ENCODE results near the gene IFIT1B.
"Not testable (repeated sequence)": the region's sequence is repeated elsewhere in the genome, so short reads cannot be mapped to it uniquely, and the experiment has no call there.

IFIT1B gene

DNA sequence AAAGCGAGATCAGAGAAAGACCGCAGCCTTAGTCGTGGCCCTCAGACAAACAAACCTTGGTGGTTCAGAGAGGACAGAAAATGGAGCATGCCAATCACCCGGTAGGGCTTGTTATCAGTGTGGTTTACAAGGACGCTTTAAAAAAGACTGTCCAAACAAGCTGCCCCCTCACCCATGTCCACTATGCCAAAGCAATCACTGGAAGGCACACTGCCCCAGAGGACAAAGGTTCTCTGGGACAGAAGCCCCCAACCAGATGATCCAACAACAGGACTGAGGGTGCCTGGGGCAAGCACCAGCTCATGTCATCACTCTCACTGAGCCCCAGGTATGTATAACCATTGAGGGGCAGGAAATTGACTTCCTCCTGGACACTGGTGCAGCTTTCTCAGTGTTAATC, 31.4 kb downstream of the IFIT1B start:
- DNase-seq (ENCODE audit: low read depth in 1 of 2, low spot score in 1 of 2), result not testable (repeated sequence)

DNA sequence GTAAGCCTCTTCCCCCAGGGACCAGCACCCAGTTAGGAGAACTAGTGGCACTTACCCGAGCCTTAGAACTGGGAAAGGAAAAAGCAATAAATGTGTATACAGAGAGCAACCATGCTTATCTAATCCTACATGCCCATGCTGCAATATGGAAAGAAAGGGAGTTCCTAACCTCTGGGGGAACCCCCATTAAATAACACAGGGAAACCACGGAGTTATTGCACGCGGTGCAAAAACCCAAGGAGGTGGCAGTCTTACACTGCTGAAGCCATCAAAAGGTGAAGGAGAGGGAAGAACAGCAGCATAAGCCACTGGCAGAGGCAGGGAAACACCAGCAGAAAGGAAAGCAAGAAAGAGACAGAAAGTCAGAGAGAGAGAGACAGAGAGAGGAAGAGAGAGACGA, 32.7 kb downstream of the IFIT1B start:
- not testable (repeated sequence) for DNase-seq (ENCODE audit: low read depth in 1 of 2, low spot score in 1 of 2)

DNA sequence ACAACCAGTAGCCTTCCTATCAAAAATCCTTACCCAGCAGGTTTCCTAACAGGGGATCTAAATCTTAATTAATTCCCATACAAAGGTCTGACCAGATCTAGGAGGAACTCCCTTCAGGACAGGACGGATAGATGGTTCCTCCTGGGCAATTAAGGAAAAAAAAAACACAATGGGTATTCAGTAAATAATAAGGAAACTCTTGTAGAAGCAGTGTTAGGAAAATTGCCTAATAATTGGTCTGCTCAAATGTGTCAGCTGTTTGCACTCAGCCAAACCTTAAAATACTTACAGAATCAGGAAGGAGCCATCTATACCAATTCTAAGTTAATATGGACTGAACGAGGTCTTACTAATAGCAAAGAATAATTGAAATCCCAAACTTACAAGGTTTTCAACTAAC, 33.3 kb downstream of the IFIT1B start:
- not testable (repeated sequence) for DNase-seq (ENCODE audit: low read depth in 1 of 2, low spot score in 1 of 2)

DNA sequence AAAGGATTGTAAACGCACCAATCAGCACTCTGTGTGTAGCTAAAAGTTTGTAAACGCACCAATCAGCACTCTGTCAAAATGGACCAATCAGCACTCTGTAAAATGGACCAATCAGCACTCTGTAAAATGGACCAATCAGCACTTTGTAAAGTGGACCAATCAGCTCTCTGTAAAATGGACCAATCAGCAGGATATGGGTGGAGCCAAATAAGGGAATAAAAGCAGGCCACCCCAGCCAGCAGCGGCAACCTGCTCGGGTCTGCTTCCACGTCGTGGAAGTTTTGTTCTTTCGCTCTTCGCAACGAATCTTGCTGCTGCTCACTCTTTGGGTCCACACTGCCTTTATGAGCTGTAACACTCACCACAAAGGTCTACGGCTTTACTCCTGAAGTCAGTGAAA, 34.4 kb downstream of the IFIT1B start:
- not testable (repeated sequence) for DNase-seq (ENCODE audit: low read depth in 1 of 2, low spot score in 1 of 2)

DNA sequence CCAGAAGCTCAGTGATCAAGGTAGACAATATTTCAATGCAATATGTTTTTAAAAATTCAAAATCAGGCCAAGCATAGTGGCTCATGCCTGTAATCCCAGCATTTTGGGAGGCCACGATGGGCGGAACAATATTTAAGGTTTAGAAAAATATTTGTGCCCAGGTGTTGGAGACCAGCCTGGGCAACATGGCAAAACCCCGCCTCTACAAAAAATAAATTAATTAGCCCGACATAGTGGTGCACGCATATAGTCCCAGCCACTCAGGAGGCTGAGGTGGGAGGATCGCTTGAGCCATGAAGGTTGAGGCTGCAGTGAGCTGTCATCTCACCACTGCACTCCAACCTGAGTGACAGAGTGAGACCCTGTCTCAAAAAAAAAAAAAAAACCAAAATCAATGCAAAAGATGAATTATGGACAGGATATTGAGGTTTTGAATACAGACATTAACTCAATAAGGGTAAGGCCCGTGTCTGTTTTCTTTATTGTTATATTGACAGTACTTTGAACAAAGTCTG, 35.6 kb downstream of the IFIT1B start:
- DNase-seq (ENCODE audit: low read depth in 1 of 2, low spot score in 1 of 2), result no peak

DNA sequence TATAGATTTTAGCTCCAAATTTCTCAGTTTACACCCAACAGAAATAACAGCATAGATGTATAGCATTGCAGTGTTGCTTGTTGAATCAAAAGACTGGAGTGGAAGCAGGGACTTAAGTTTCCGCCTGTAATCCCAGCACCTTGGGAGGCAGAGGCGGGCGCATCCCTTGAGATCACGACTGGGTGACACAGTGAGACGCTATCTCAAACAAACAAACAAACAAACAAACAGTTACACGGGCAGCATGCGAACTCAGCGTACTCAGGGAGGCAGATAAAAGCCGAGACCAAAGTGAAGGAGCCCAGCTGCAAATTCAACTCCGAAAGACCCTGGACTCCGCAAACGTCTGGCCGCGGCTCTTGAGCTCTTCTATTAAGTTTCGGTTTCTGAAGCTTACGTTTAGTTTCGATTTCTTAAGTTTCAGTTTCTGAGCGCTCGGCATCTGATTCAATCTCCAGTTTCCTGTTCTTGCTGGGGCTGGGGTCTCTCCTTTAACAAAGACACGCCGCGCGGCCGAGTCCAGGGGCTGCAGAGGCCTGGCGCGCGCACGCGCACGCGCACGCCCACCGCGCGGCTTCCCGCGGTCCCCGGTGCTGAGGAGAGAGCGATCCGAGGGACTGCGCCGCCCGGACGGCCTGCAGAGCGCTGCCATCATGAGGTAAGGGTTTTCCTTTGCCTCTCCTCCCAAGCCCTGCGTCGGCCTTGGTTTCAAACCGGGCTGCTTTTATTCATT, 36.5 kb downstream of the IFIT1B start, which contains the start of gene IFIT5:
Gene IFIT5 (plus strand): TSS at position 423 of the 733 bp plus-strand sequence. CDS start 231 bp downstream, at position 654.
- DNase-seq (ENCODE audit: low read depth in 1 of 2, low spot score in 1 of 2), result peak; percentile 40 to 44

DNA sequence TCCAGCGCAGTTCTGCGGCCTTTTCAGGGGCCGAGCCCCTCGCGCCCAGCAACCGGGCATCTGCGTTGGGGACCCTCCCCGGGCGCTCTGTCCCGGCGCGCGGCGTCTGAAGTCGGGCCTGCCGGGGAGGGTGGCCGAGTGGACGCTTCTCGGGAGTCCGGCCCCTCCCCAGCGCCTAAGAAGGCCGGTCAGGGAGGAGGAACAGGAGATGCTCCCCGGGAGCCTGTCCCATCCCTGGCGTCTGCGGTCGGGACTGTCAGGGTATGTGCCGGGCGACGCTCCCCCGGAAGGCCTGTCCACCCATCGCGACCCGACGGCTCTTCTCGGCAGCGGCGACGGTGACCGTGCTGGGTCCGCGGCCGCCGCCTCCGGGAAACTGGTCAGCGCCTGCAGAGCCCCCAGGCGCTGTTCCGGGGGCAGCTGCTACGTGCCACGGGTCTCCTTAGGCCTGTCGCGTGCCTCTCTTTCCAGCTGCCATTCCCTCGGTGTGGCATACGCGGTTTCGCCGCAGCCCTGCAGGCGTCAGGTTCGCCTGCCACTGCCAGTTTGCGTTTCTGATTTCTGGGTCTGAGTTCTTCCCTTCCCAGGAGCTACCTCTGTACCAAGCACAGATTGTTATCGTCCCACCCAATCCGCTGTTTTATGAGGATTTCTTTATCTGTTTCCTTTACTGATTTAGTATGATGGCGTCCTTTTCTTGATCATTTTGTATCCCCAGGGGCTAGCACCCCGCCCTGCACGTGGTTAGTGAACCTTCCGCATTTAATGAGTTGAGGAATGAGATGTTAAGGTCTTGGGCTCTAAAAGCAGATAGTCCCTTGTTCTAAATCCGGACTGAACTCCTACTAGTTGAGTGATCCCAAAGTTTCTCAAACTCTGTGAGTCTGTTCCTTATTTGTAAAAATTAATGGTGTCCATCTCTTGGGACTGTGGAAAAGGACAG, 37.3 kb downstream of the IFIT1B start:
- peak in 1 of 2 donors; percentile 14 for DNase-seq (ENCODE audit: low read depth in 1 of 2, low spot score in 1 of 2)

DNA sequence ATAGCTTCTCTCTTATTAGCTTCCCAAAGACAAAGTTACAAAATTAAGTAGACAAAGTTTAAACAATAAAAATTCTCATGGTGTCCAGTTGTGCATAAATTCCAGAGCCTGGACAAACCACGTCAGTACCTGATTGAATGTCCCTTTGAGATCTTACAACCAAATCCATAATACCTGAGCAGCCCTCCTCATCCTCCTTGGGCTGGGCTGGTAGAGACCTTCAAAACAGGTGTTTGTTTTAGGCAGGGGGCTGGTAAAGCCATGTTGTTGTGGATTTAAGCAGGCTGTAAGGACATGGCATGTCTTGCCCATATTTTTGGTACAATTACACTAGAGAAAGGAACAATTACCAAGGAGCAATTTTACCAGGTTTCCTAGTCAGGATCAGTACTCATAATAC, 38.6 kb downstream of the IFIT1B start:
- no peak for DNase-seq (ENCODE audit: low read depth in 1 of 2, low spot score in 1 of 2)

DNA sequence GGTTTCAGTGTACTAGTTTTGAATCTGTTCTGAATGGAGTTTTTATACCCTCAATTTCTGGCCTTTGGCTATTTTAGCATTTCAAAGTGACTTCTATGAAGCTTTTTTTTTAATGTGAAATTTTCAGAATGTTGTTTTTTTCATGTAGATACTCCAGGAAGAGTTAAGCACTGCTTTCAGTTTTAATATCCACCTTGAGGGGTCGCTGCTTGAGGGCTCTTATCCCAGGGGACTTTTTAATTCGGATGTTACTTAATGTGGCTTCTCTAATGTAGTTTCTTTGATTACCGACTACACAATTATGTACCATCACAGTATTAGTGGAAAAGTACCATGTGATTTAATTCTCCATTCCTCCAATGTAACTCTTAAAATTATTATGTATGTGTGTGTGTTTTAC, 41.7 kb downstream of the IFIT1B start:
- DNase-seq (ENCODE audit: low read depth in 1 of 2, low spot score in 1 of 2), result no peak

DNA sequence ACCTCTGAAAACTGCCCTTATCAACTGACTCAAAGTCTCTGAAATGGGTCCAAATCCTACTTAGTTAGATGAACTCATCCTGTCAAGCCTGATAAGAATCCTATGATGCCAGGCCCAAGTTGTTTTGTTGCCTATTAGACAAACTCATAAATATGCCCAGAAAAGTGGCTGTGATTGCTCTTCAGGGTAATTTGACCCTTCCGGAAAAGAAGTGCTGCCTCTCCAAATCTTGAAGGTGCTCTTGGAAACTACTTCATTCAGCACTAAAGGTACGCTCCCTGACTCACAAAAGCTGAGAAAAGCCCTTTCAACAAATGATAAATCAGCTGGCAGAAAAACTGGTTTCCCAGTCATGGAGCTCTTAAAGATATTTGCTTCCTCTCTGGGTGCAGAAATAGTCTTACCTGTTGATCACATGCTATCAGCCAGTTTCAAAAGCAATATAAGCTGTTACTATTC, 43.2 kb downstream of the IFIT1B start:
- no peak for DNase-seq (ENCODE audit: low read depth in 1 of 2, low spot score in 1 of 2)

DNA sequence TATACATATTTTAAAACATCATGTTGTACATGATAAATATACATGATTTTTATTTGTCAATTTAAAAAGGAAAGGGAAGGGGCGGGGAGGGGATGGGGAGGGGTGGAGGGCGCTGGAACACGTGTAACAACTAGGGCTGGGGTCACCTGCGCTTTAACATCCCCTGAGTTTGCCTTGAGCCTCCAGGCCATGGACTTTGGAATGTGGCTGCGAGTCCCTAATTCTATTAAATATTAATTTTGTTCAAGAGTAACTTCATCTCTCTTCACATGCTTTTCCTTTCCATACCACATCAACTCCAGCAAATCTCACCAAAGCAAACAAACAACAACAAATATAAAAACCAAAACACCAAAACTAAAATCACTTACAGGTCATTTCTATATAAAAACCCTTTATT, 47.1 kb downstream of the IFIT1B start:
- DNase-seq (ENCODE audit: low read depth in 1 of 2, low spot score in 1 of 2), result no peak

DNA sequence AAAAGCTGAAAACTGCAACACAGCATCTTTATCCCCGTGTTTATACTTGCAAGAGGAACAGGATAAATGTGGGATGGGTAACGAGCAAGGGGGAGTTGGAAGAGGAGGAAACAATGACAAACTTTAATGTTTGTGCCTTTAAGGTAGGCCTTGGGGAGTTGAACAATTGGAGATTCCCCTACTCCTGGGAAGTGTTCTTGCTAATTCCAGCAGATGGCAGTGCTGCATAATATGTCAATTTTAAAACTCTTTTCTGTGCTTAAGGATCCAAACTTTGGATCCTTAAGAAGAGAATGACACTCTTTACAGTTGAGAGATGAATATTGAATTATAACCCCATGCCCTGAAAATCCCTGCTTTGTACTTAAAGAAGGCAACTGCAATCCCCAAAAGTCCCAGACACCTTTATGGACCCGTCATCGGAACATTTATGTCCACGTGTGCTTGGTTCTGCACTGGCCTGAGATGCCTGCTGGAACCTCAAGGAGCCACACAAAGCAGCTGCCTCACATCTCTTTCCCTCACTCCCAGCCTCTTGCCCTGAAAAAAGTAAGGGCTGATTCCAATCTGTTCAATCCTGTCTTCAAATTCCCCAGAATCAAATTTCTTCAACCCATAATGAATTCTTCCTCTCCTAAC, 48.5 kb downstream of the IFIT1B start:
- no peak for DNase-seq (ENCODE audit: low read depth in 1 of 2, low spot score in 1 of 2)

DNA sequence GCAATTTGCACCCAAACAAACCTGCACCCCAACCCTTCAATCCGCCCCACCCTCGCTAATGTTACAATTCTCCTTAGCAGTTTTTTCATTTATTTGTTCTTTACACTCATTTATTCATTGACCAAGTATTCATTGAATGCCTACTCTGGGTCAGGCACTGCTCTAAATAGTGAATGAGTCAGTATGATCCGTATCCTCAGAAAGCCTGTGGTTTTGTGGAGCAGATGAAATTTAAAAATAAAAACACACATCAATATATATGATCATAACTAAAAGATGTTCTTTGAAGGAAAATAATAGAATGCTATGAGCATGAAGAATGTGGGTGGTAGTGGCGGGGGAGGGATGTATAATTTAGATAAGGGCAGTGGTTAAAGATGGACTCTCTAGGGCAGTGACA, 49.8 kb downstream of the IFIT1B start:
- DNase-seq (ENCODE audit: low read depth in 1 of 2, low spot score in 1 of 2), result no peak

DNA sequence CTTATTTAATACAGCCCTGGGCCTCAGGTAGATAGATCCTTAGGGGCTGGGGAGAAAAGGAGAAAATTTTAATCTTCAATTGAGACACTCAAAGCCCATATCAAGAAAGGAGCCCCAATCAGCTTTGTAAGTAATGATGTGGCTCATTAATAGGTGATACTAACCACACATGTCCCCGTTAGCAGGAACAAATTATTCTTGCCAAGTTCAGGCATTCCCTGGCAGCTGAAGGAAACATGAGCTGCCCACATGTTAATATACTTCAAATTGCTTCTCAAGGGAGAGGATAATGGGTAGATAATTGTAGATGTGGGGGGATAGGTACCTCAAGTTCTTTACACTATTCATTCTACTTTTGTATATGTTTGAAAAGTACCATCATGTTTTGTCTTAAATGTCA, 51.0 kb downstream of the IFIT1B start:
- DNase-seq (ENCODE audit: low read depth in 1 of 2, low spot score in 1 of 2), result no peak

DNA sequence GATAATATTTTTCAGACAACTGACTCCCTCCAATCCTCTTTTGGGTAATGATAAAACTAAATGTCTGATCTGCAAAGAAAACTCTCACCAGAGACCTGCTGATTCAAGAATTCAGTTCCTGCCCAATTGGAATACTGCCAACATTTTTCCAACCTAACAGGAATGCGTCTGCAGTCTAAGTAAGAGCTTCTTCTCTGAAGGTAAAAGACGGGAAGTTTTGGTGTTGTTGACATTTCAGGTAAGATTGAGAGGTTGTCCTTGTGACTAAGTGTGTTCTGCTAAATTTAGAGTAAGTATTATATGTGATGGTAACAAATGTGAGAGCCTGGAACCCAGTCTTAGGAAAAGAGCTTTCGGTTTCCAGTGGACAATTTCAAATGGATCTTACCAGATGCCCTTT, 54.1 kb downstream of the IFIT1B start:
- DNase-seq (ENCODE audit: low read depth in 1 of 2, low spot score in 1 of 2), result no peak

Data from stimulated activated CD4-positive, alpha-beta T cell treated with anti-CD3 and anti-CD28 coated beads, Interleukin-15, amount 100 ng/mL, for 1 hour (primary cell).